HG02970 (cell line): ENCODE measurements around the gene LCN15.
"Not testable (repeated sequence)": the region's sequence is repeated elsewhere in the genome, so short reads cannot be mapped to it uniquely, and the experiment has no call there.

Experiments
- ATAC-seq: cut with Tn5 transposase; IDR thresholded peaks from one replicate; pipeline ENCODE4 v1.9.1; 2021; ENCODE audit warnings: mild to moderate bottlenecking, moderate library complexity, moderate number of reproducible peaks; ENCODE audit not compliant: unreplicated experiment, low FRiP score

Gene LCN15

GRCh38 chr9:136711219-136711648 lies 53.1 kb downstream of the LCN15 start:
- not testable (repeated sequence) for ATAC-seq

- ATAC-seq = no peak
These were observed 53.8 kb downstream of the LCN15 start for GRCh38 chr9:136710543-136710942.
